H1 (cell line): Measurements from ENCODE around the gene IGFBP3. TPM values are rescaled to one million over a fixed set of nuclear protein-coding genes. Genes with fewer than 3 reads are reported as not detected.
A peak's percentile ranks its signal among the peaks of the same experiment; 100 is the strongest.

Experiments used
- CTCF ChIA-PET: fragments of 300-600 bp; sonication (Branson Sonifier 250); formaldehyde crosslinking; loops from one replicate; lab custom pipeline; 2021; ENCODE audit not compliant: partially characterized antibody; lab: Charles Lee
- POLR2A ChIA-PET: fragments of 300-600 bp; sonication (Branson Sonifier 250); formaldehyde crosslinking; loops from one replicate; lab custom pipeline; 2021; ENCODE audit warnings: inconsistent platforms; ENCODE audit not compliant: partially characterized antibody; lab: Charles Lee
- DNase-seq, 2 experiments: peaks; one replicate each; pipeline versions ENCODE4 v3.0.0 to v3.0.0-alpha.2; 2010 to 2022; ENCODE audit warnings: low spot score in 2 of 2, low read depth in 1 of 2, mixed read lengths in 1 of 2
- FAIRE-seq: peaks from 2 replicates; lab custom pipeline; 2011; peaks lifted over from hg19 to GRCh38; lab: Jason Lieb, UNC
- H2AFZ ChIP-seq: 2 replicates; pipeline ENCODE4 v1.8.1; 2012; ENCODE audit warnings: low read length, inconsistent platforms
- H2AK5ac ChIP-seq: 2 replicates; pipeline ENCODE4 v1.6.1; 2013; ENCODE audit warnings: low read depth, low read length
- H2BK120ac ChIP-seq: replicated peaks from 2 replicates; pipeline ENCODE3; 2013; ENCODE audit warnings: low read depth, low read length, inconsistent platforms
- H2BK12ac ChIP-seq: 2 replicates; pipeline ENCODE4 v1.6.1; 2013; ENCODE audit warnings: low read depth, low read length
- H2BK15ac ChIP-seq: 2 replicates; pipeline ENCODE4 v1.6.1; 2013; ENCODE audit warnings: low read length
- H2BK20ac ChIP-seq: 2 replicates; pipeline ENCODE4 v1.6.1; 2013; ENCODE audit warnings: low read length
- H2BK5ac ChIP-seq: 2 replicates; pipeline ENCODE4 v1.6.1; 2013; ENCODE audit warnings: low read depth, low read length
- H3K14ac ChIP-seq: 2 replicates; pipeline ENCODE4 v1.6.1; 2013; ENCODE audit warnings: inconsistent platforms; ENCODE audit not compliant: insufficient read length
- H3K18ac ChIP-seq: 2 replicates; pipeline ENCODE4 v1.6.1; 2013; ENCODE audit warnings: low read length; ENCODE audit errors: extremely low read depth
- H3K23ac ChIP-seq: 2 replicates; pipeline ENCODE4 v1.6.1; 2013; ENCODE audit warnings: inconsistent platforms; ENCODE audit not compliant: insufficient read length
- H3K23me2 ChIP-seq: 2 replicates; pipeline ENCODE4 v1.6.1; 2013; ENCODE audit warnings: low read depth, low read length
- H3K27ac ChIP-seq: 2 replicates; pipeline ENCODE4 v1.6.1; 2011; ENCODE audit warnings: low read depth, low read length, inconsistent platforms
- H3K27me3 ChIP-seq, 4 experiments: replicated peaks in 1 of 4; 1 replicate in 1 of 4; 2 replicates in 3 of 4; pipeline versions ENCODE4 v1.6.1 to v1.8.1; 2011 to 2013; ENCODE audit warnings: low read length in 3 of 4, mild to moderate bottlenecking in 3 of 4, inconsistent platforms in 2 of 4, mixed read lengths in 2 of 4, moderate library complexity in 1 of 4; ENCODE audit not compliant: control insufficient read depth in 3 of 4, insufficient read depth in 3 of 4; ENCODE audit errors: extremely low read depth in 1 of 4
- H3K36me3 ChIP-seq, 4 experiments: 2 replicates each; pipeline versions ENCODE4 v1.6.1 to v1.8.1; 2011 to 2013; ENCODE audit warnings: mild to moderate bottlenecking in 4 of 4, low read length in 3 of 4, moderate library complexity in 2 of 4, control low read depth in 1 of 4, inconsistent platforms in 1 of 4; ENCODE audit not compliant: insufficient read depth in 4 of 4, control insufficient read depth in 2 of 4
- H3K4ac ChIP-seq: replicated peaks from 2 replicates; pipeline ENCODE3; 2013; ENCODE audit warnings: low read length, low read depth, mixed read lengths, inconsistent platforms; ENCODE audit not compliant: insufficient read length
- H3K4me1 ChIP-seq, 4 experiments: replicated peaks in 1 of 4; 1 replicate in 1 of 4; 2 replicates in 3 of 4; pipeline versions ENCODE4 v1.6.1 to v1.8.1; 2011 to 2013; ENCODE audit warnings: low read length in 3 of 4, inconsistent platforms in 2 of 4, mixed read lengths in 1 of 4; ENCODE audit not compliant: insufficient read depth in 4 of 4, control insufficient read depth in 3 of 4
- H3K4me2 ChIP-seq, 2 experiments: 2 replicates each; pipeline versions ENCODE4 v1.6.1 to v1.8.1; 2011 to 2013; ENCODE audit warnings: low read depth in 2 of 2, low read length in 2 of 2, control low read depth in 1 of 2, inconsistent platforms in 1 of 2, mild to moderate bottlenecking in 1 of 2; ENCODE audit not compliant: insufficient read depth in 1 of 2
- H3K4me3 ChIP-seq, 4 experiments: fragments of 200-600, 300-600 bp in 1 of 4; sonication (generic), shearing (Covaris generic), sonication (Bioruptor Twin) in 1 of 4; 2 replicates each; pipeline versions ENCODE4 v1.5.1 to v1.8.1; 2011 to 2016; ENCODE audit warnings: low read length in 4 of 4, low read depth in 3 of 4, control low read depth in 2 of 4, inconsistent platforms in 2 of 4, mild to moderate bottlenecking in 2 of 4, mixed read lengths in 1 of 4, moderate library complexity in 1 of 4; ENCODE audit not compliant: insufficient read depth in 2 of 4; ENCODE audit errors: extremely low read depth in 1 of 4
- H3K56ac ChIP-seq: replicated peaks from 2 replicates; pipeline ENCODE3; 2013; ENCODE audit warnings: low read depth, mild to moderate bottlenecking, mixed read lengths, low read length, inconsistent platforms; ENCODE audit not compliant: insufficient read length
- H3K79me1 ChIP-seq: 2 replicates; pipeline ENCODE4 v1.6.1; 2013; ENCODE audit warnings: low read depth, low read length, control low read depth
- H3K79me2 ChIP-seq, 2 experiments: 2 replicates each; pipeline versions ENCODE4 v1.6.1 to v1.8.1; 2012 to 2013; ENCODE audit warnings: low read length in 2 of 2, mild to moderate bottlenecking in 2 of 2, inconsistent platforms in 1 of 2; ENCODE audit not compliant: insufficient read depth in 2 of 2, control insufficient read depth in 1 of 2
- H3K9ac ChIP-seq, 4 experiments: replicated peaks in 1 of 4; 1 replicate in 1 of 4; 2 replicates in 3 of 4; pipeline versions ENCODE4 v1.6.1 to v1.8.1; 2011 to 2013; ENCODE audit warnings: low read depth in 3 of 4, low read length in 3 of 4, control low read depth in 2 of 4, mild to moderate bottlenecking in 2 of 4, moderate library complexity in 2 of 4, inconsistent platforms in 1 of 4; ENCODE audit errors: extremely low read depth in 1 of 4
- H3K9me3 ChIP-seq, 2 experiments: 2 replicates each; pipeline versions ENCODE4 v1.6.1 to v1.8.1; 2012 to 2013; ENCODE audit warnings: mild to moderate bottlenecking in 2 of 2, moderate library complexity in 2 of 2, control low read depth in 1 of 2, inconsistent platforms in 1 of 2, low read depth in 1 of 2, low read length in 1 of 2, mixed read lengths in 1 of 2; ENCODE audit not compliant: insufficient read depth in 2 of 2
- H4K20me1 ChIP-seq, 2 experiments: replicated peaks in 1 of 2; 2 replicates each; pipeline versions ENCODE3 to v1.8.1; 2011 to 2013; ENCODE audit warnings: inconsistent platforms in 2 of 2, low read length in 2 of 2, mild to moderate bottlenecking in 1 of 2; ENCODE audit not compliant: insufficient read depth in 2 of 2, control insufficient read depth in 1 of 2
- H4K5ac ChIP-seq: 2 replicates; pipeline ENCODE4 v1.6.1; 2013; ENCODE audit warnings: low read length, low read depth, mixed read lengths, inconsistent platforms; ENCODE audit not compliant: insufficient read length
- H4K8ac ChIP-seq: 2 replicates; pipeline ENCODE4 v1.8.0; 2013; ENCODE audit warnings: mild to moderate bottlenecking, moderate library complexity, low read length, inconsistent platforms; ENCODE audit not compliant: insufficient read depth; ENCODE audit errors: extremely low read depth
- H4K91ac ChIP-seq: replicated peaks from 2 replicates; pipeline ENCODE3; 2013; ENCODE audit warnings: low read length, mixed read lengths, inconsistent platforms; ENCODE audit not compliant: insufficient read length
- CBX5 ChIP-seq: fragments of 300-800, 300-1000 bp; sonication (generic); IDR thresholded peaks from 2 replicates; pipeline ENCODE4 v1.7.1; 2016; ENCODE audit warnings: antibody characterized with exemption, low read length, low read depth
- SP2 ChIP-seq: IDR thresholded peaks from 2 replicates; pipeline ENCODE4 v1.6.1; 2012; ENCODE audit warnings: mild to moderate bottlenecking, low read length, inconsistent platforms
- SP4 ChIP-seq: IDR thresholded peaks from 2 replicates; pipeline ENCODE4 v1.6.1; 2012; ENCODE audit warnings: low read length, inconsistent platforms
- WGBS, 2 experiments: shearing (Covaris generic) in 1 of 2; methylation state at CpG; one replicate each; pipeline versions ENCODE4 v1.1.6 to v1.1.7; 2013 to 2015; ENCODE audit warnings: low lambda C conversion rate in 2 of 2, mixed read lengths in 2 of 2, inconsistent platforms in 1 of 2, low coverage in 1 of 2, missing lambda C conversion rate in 1 of 2; ENCODE audit not compliant: insufficient replicate concordance in 2 of 2, insufficient coverage in 1 of 2, insufficient read length in 1 of 2; ENCODE audit errors: extremely low coverage in 1 of 2, missing lambda C conversion rate in 1 of 2; 5-methylcytosine and 5-hydroxymethylcytosine counted together
- polyA plus RNA-seq, 7 experiments: library from polyadenylated mRNA; depleted of rRNA in 3 of 7; stranded (reverse) in 5 of 7; unstranded in 2 of 7; fragments of >200 nt in 5 of 7; fragments of 200-250 nt in 2 of 7; gene quantifications; 1 replicate in 5 of 7; 2 replicates in 1 of 7; 4 replicates in 1 of 7; pipeline versions ENCODE4 v1.2.1 to v1.2.3, GENCODE V29; 2011 to 2013; ENCODE audit warnings: missing spikeins in 2 of 7, mixed read lengths in 2 of 7
- total RNA-seq: library from RNA; stranded (reverse); fragmentation: NEBNext Ultra II Directional; extraction: Animal tissue kit (Norgen Biotek cat#: 25700); gene quantifications from 2 replicates; pipeline ENCODE4 v1.2.1, GENCODE V29; 2021

Gene IGFBP3
- total and polyA plus RNA-seq, 2 of the 8 experiments (the other 6 are each of a cell fraction or from before 2014, with no cell fraction given), result 5.5 to 12.1 TPM

DNA sequence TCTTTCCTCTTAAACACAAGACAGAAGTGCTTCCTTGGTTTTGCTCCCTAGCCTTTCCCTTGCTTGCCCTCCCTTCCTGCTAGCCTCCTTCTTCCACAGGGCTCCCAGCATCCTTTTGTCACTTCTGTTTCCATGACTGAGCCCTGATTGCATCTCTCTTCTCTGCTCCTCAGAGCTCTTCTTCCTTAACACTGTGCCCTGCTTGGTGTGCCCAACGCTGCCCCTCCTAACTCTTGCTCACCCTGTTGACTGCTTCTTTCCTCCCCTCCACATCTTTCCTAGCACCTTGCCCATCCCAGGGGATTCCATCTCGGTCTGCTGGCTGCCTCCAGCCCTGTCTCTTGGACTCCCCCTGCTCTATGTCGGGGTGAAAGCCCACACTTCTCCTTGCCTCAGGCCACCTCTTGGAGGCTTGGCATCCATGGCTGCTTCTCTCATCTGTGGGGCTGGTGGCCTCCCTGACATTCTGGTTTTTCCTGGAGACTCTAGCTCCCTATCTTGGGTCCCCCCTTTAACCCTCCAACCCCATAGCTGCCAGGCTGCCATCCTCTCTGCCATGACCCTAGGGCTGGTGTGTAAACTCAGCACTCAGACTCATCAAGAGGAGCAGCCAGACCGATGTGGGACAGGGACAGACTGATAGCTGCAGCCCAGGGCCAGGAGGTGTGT, 26.9 kb downstream of the IGFBP3 start:
- Histone ChIP-seq H2BK15ac (no peak overlapping the region), H2BK5ac (no peak overlapping the region), H3K9ac (no peak overlapping the region), H3K14ac (no peak overlapping the region), H3K18ac (no peak overlapping the region), H3K27ac (no peak overlapping the region), H3K4me2 (no peak overlapping the region), H3K4me1 (peaks cover 0 to 6% (median 2%) of the 10 kb centered on the region in 4 experiments), H3K79me2 (no peaks in the 10 kb centered on the region), H3K36me3 (no peaks in the 10 kb centered on the region), H2AFZ (no peak overlapping the region), H4K91ac (no peak overlapping the region), H2BK120ac (no peak overlapping the region), H3K27me3 (peaks cover 10 to 18% (median 14%) of the 10 kb centered on the region in 4 experiments), H3K23ac (no peak overlapping the region), H4K8ac (no peak overlapping the region), H3K56ac (no peak overlapping the region), H2BK12ac (no peak overlapping the region), H3K4ac (no peak overlapping the region), H4K5ac (no peak overlapping the region), H3K4me3 (no peak overlapping the region), H3K79me1 (no peaks in the 10 kb centered on the region), H2AK5ac (peak overlapping the region; percentile 15; the same call in 1 of the 2 replicates), H4K20me1 (no peaks in the 10 kb centered on the region), H2BK20ac (no peak overlapping the region), H3K9me3 (no peaks in the 10 kb centered on the region), H3K23me2 (peaks cover 2% of the 10 kb centered on the region; the same call in 1 of the 2 replicates)
- FAIRE-seq (no peak), DNase-seq (no peak)
- CTCF ChIA-PET, result interaction anchor here (0.7 to 3.1 kb wide), 7 partner anchors 8 to 457 kb away, joined by 3 to 20 read pairs (median 5); partner anchors contain the start of gene CCDC201
- POLR2A ChIA-PET, result no interaction called here
- WGBS, 2 experiments, result 96% methylated on average over 4 of the region's 4 CpGs; no CpG with 5 or more reads in 1 of the 2 experiments
- TF ChIP-seq SP4 (no peak), SP2 (no peak), CBX5 (no peak)
- TF ChIP-seq, all 59 proteins: peak for 0
